DMS79 treated with DMSO at 0.1 percent for 48 hours (cell line): ENCODE results near the gene KY.

Experiments
- DNase-seq: peaks from one replicate; lab custom pipeline; 2025; lab: John Stamatoyannopoulos, UW

Gene KY

DNA sequence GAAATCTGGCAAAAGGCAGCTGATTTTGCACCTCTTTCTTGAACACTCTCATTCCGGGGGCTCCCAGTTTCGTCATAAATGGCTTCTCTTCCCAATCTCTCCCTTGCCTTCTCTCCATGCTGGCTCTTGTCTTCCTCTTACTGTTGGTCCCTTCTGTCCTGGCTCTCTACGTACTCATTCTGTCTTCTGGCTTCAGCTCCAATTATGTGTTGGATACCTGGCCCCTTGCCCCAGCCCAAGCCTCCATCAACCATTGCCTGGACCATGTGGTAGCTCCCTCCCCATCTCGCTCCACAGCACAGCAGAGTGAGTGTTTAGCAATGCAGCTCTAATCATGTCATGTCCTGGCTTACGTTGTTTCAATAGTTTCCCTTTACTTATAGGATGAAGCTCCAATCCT lies 21.7 kb upstream of the KY start:
- no peak for DNase-seq

DNA sequence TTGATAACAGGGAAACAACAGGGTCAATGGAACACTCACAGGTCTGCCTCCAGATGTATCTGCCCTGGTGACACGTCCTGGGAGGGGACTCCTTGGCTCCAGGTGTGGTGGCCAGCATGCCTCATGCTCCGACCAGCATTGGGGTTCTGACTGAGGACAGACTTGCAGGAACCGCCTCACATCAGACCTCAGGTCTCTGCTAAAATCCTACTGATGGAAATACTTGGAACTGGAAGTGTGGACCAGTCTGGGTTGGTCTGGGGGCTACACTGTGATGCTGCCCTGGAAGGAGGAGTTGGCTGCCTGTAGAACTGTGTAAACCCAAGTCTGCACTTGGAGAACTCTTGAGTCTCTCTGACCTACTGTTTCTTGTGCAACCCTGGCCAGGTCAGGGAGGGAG lies 17.1 kb upstream of the KY start:
- no peak for DNase-seq

DNA sequence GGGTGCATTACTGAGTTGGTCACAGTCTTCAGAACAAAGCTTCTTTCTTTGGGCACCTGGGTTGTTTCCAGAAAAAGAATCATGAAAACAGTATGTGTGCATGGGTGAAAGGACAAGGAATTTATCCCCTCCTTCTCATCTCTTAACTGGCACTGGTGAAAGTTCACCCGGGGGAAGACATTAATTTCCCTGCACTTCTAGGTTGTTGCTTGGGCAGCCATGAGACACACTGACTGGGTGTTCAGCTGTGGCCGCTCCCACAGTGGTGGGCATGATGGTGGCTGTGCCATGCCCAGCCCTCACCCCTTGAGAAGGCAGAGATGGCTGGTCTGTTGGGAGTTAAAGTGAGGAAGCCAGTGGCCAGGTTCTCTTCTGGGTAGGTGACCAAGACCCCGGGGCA lies 16.6 kb upstream of the KY start:
- no peak for DNase-seq

DNA sequence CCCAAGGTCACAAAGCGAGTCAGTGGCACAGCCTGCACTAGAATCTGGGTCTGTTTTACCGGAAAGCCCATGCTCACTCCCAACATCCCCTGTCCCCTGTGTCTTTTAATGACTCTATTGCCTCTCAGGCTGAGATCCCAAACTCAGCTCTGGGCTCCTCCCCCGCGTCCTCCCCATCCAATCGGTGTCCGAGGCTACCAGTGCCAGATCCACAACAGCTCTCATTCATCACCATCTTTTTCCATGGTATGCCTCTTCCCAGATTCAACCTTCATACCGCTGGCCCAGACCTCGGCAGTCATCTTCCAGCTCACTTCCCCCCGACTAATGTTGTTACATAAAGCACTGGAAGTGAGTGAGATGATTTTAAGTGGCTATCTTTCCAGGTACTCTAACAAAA lies 16.1 kb upstream of the KY start:
- no peak for DNase-seq

GRCh38 chr3:134666466-134666865 lies 15.6 kb upstream of the KY start:
- DNase-seq: no peak

- DNase-seq: no peak
Measured at GRCh38 chr3:134666052-134666451, 15.2 kb upstream of the KY start.

- no peak for DNase-seq
Measured at GRCh38 chr3:134665243-134665642, 14.4 kb upstream of the KY start.

DNA sequence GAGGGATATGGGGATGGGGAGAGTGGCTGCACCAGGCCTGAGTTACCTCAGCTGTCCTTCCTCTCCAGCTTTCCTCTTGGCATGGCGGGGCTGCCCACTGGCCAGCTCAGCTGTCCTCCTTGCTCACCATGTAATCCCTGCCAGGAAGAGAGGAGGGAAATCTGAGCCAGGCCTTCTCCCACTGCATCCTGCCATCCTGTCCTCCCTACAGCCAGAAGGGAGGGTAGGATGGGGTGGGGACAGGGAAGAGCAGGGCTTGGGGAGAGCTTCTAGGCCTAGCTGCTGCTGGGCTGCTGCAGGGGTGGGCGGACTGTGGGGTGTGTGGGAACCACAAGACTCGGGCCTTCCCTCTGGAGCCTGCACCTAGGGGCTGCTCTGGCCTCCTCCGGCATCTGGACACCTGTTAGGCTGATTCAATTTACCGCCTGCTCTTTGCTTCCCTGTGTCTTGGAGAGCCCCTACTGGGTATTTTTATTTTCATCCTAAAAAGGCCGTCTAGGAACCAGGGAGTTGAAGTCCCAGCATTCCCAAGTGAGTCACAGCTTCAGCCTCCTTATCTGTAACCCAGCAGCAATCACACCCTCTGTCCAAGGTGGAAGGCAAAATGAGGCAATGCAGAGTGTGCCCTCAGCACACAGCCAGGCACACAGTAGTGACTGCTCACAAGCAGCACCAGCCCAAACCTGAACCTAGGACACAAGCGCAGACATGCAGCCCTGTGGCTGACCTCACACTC lies 13.1 kb upstream of the KY start:
- no peak for DNase-seq

GRCh38 chr3:134660046-134660441 lies 9.2 kb upstream of the KY start:
- no peak for DNase-seq

DNA sequence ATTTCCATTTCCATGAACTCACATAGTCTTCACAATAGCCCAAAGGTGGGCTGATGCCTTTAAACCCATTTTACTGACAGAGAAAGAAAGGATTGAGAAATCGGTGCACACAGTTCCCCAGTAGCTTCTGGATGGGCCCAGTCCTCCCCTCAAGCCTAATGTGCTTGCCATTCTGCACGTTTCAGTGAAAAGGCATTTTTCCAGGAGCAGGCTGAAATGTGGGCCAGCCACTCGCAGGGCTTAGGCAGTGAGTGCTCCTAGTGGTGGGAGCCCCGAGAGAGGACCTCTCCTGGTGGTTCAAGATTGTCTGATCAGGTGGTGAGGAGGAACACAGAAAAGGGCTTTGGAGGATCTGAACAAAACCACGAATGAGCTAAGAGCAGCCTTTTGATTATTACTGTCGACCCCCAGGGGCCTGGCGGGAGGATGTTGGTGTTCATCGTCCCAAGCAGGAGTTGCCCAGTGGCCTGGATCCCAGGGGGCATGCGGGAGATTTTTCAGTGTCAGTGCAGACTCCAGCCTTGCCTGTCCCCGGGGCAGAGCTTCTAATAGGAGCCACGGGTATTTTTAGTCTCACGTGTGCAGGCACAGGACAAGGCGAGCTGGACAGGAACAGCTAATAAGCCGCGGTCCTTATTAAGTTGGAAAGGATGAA lies 8.7 kb upstream of the KY start:
- DNase-seq: no peak

DNA sequence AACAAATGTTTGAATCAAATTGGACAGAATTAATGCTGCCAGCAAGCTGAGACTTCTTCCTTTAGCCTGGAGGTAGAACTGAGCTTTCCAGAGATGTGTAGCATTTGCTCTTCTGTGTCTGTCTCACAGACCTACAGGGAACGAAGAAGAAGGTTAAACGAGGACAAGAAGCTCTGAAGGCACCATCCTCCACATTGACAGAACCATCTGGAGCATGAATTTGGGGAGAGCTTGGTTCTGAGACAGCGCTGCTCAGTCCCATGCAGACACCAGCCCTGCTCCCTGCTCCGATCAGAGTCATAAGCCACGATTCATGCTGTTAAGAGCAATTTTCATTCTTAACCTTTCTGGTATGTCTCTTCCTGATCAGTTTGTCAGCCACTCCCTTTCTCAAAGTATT lies 7.7 kb upstream of the KY start:
- DNase-seq: no peak

DNA sequence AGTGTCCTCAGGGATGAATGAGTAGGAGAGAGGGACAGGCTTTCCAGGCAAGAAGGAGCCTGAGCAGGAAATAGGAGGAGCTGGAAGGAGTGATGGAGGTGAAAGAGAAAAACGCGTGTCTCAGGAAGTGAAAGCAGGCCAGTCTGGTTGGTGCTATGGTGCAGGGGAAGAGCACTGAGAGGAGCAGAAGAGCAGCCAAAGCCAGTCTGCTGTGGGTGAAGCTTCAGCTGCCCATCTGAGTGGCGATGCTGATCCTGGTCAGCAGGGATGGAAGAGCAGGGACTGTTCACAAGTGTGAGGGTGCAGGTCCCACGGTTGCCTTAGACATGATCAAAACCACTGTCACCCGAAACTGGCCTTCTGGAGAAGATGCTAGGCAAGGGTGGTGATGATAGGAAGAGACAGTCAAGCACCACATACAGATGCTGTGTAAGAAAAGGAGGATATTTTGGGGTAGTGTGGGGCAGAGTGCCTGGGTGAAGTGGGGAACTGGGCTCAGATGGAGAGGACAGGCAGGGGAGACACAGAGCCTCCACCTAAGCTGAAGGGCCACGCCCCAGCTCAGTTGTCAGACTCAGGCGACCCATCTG lies 5.5 kb upstream of the KY start:
- DNase-seq: no peak

DNA sequence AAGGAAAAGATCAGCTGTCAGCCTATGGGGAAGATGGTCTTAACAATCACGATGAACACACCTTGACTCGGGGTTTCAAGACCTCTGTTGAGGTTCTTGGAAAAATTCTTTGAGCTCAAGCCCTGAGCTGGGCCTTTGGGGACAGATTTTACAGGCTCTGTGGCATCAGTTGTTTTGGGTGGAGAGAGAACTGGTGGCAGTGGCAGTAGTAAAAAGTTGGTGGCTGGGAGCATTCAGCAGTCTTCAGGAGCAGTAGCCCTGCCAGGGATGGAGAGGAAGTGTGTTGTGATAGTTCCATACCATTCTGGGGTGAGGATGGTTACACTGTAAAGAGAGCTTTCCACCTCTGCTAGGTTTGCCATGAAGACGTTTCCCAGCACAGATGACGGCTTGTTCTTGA lies 4.9 kb upstream of the KY start:
- no peak for DNase-seq

- DNase-seq: no peak
Measured at GRCh38 chr3:134654031-134654430, 3.2 kb upstream of the KY start.

GRCh38 chr3:134652886-134653630 lies 2.2 kb upstream of the KY start:
- DNase-seq: no peak

GRCh38 chr3:134652409-134652831 lies 1.6 kb upstream of the KY start:
- DNase-seq: peak; percentile 94

DNA sequence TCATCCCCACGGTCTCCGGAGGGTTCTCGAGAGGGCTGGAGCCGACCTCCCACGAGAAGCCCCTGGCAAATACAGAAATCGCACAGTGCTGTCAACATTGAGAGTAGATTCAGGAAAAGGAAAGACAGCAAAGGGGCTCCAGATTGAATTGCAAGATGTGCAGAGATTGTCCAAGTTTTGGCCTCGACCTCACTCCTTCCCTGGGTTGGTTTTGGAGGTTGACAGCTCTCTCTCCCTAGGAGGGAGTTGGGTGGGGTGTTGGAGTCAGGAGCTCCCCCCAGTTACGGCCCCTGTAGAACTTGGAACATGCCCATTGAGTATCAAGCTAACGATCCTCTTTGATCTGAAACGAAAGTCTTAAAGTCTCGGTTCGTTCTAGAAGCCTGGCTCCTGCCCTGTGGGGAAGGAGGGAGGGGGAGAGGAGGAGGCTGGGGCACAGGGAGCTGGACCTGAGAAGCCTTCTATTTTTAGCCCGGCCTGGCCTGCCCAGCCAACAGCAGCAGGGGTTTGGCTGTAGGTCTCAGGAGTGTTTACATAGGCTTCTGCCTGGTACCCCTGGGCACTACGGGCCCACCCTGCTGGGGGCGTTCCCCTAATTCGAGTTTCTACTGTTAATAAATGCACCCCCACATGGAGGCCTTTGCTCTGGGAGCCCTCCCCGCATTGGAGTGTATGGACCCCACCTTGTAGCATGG lies 672 bp upstream of the KY start:
- peak; percentile 53 for DNase-seq

DNA sequence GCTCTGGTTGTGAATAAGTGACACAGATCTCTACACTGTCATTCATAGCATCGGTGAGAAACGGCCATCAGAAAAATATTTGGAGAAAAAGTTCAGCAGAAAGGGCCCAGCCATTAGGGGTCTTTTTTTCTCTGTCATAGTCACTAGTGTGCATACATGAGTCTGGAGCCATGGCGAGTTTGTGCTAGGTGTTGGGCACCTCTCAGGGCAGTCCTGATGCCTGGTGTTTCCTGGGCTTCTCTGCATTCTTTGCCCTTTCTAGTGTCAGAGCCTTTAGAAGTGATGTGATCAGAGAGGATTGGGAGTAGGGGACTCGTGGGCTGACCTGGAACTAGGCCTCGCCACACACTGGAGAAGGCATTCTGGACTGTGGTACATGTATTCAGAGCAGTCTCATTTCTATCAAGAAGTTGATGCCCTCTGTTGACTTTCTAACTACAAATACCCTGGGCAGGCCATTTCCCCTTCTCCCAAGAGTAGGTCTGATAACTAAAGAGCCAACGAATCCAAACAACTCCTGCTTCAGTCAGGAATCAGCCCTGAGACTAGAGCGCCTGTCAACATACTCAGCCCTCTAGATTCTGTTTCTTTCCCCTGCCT lies 1.6 kb downstream of the KY start:
- DNase-seq: no peak

- no peak for DNase-seq
Measured at GRCh38 chr3:134647902-134648760, 2.7 kb downstream of the KY start.

DNA sequence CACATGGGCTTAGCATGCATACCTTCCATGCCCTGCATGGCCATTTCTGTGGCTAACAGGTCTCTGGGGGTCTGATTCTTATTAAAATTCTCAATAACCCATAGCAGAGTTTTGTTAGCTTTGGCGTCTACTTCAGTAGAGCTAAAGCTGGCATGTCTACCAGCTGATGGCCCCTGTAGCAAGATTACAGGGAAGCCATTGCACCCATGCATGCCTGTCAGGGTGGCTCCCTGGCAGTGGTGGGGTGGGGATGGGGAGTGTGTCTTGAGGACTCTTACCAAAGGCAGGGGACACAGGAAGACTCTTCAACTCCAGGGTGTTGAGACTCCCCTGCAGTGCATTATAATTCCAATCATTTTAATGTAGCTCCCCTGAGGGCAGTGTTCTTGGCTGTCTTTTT lies 4.7 kb downstream of the KY start:
- no peak for DNase-seq

GRCh38 chr3:134645515-134645914 lies 5.3 kb downstream of the KY start:
- DNase-seq: no peak
